Activated naive CD4-positive, alpha-beta T cell treated with anti-CD3 and anti-CD28 coated beads for 36 hours (primary cell): Measurements from ENCODE around the gene EXOC3L2. TPM values are rescaled to one million over a fixed set of nuclear protein-coding genes. Genes with fewer than 3 reads are reported as not detected.
"Not testable (repeated sequence)": the region's sequence is repeated elsewhere in the genome, so short reads cannot be mapped to it uniquely, and the experiment has no call there.

Source experiments
- CTCF ChIA-PET: fragments of 350-600 bp; sonication (Branson Sonifier 250); formaldehyde crosslinking; loops from one replicate; lab custom pipeline; 2021; ENCODE audit warnings: antibody characterized with exemption; lab: Charles Lee
- DNase-seq: peaks from one replicate; pipeline ENCODE4 v3.0.0-alpha.2; 2020
- H3K27ac Mint-ChIP-seq: one replicate; pipeline ENCODE4 v1.8.0; 2021; ENCODE audit warnings: mild to moderate bottlenecking, mixed read lengths
- H3K27me3 Mint-ChIP-seq: one replicate; pipeline ENCODE4 v1.8.0; 2021; ENCODE audit warnings: low read depth, mixed read lengths
- H3K36me3 Mint-ChIP-seq: one replicate; pipeline ENCODE4 v1.8.0; 2021; ENCODE audit warnings: low read depth, mixed read lengths
- H3K4me1 Mint-ChIP-seq: one replicate; pipeline ENCODE4 v1.8.0; 2021; ENCODE audit warnings: low read depth, mixed read lengths
- H3K4me3 Mint-ChIP-seq: one replicate; pipeline ENCODE4 v1.8.0; 2021; ENCODE audit warnings: mild to moderate bottlenecking, moderate library complexity, mixed read lengths
- H3K9me3 Mint-ChIP-seq: one replicate; pipeline ENCODE4 v1.8.0; 2021; ENCODE audit warnings: mixed read lengths
- intact Hi-C: fragments of 100-400 bp; cut with micrococcal nuclease; formaldehyde crosslinking; loops from one replicate; pipeline ENCODE4 v1.15.1; 2023
- total RNA-seq, 2 experiments: library from RNA; stranded (reverse); gene quantifications; one replicate each; pipeline ENCODE4 v1.2.3, GENCODE V29; 2021

The EXOC3L2 gene
- total RNA-seq, 2 experiments from 2014 or later = not detected

GRCh38 chr19:45271735-45272108 lies 26.5 kb upstream of the EXOC3L2 start:
- DNase-seq = no peak
- H3K4me1 Mint-ChIP-seq = no peaks in the 10 kb centered on the region
- intact Hi-C loops = no loop called here
- no peak overlapping the region for H3K27ac Mint-ChIP-seq
- no peaks in the 10 kb centered on the region for H3K27me3 Mint-ChIP-seq
- H3K36me3 Mint-ChIP-seq = peaks cover 2% of the 10 kb centered on the region
- H3K9me3 Mint-ChIP-seq = no peaks in the 10 kb centered on the region
- H3K4me3 Mint-ChIP-seq = no peak overlapping the region
- CTCF ChIA-PET = no interaction called here

DNA sequence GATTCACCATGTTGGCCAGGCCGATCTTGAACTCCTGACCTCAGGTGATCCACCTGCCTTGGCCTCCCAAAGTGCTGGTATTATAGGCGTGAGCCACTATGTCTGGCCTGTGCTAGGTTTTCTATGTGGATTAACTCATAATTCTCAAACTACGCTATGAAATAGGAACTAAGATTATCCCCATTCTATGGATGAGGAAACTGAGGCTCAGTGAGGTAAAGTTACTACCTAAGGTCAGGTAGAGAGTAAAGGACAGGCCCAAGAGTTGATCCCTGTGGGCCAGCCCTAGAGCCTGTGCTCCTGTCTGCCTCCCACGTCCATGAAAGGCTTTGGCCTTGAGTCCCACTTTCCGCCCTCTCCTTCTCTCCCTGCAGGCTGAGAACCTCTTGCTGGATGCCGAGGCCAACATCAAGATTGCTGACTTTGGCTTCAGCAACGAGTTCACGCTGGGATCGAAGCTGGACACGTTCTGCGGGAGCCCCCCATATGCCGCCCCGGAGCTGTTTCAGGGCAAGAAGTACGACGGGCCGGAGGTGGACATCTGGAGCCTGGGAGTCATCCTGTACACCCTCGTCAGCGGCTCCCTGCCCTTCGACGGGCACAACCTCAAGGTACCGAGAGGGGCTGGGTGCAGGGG lies 26.0 kb upstream of the EXOC3L2 start:
- CTCF ChIA-PET = no interaction called here
- Mint-ChIP-seq H3K27me3 (no peaks in the 10 kb centered on the region), H3K4me1 (no peaks in the 10 kb centered on the region), H3K27ac (no peak overlapping the region), H3K4me3 (no peak overlapping the region), H3K36me3 (peaks cover 2% of the 10 kb centered on the region), H3K9me3 (no peaks in the 10 kb centered on the region)
- intact Hi-C loops = no loop called here
- DNase-seq = no peak

DNA sequence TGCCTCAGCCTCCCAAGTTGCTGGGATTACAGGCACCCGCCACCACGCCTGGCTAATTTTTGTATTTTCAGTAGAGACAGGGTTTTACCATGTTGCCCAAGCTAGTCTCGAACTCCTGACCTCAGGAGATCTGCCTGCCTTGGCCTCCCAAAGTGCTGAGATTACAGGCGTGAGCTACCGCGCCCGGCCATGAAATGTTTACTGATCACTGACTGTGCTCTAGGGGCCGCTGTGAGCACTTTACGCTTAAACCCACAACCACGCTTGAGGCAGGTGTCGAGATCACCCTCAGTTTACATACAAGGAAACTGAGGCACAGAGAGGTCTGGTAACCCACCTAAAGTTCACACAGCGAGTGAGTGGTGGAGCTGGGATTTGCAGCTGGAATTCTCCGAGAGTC lies 24.7 kb upstream of the EXOC3L2 start:
- H3K27ac Mint-ChIP-seq, H3K4me1 Mint-ChIP-seq, DNase-seq, H3K36me3 Mint-ChIP-seq, H3K9me3 Mint-ChIP-seq, CTCF ChIA-PET, H3K27me3 Mint-ChIP-seq, intact Hi-C loops, H3K4me3 Mint-ChIP-seq: not testable (repeated sequence)

DNA sequence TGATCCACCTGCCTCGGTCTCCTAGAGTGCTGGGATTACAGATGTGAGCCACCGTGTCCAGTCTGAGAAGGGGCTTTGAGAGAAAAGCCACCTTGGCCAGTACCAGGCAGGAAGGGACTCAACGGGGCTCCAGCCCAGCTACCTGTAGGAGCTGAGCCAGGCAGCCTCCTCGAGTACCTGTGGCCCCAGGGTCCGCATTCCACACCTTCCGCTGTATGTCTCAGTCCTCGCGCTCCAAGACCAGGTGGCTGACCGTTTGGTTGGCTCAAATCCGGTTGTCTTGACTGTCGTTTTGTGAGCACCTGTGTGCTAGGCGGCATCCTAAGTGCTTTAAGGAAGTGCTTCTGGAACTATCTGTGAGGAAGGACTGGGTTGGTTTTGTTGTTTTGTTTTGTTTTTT lies 22.1 kb upstream of the EXOC3L2 start:
- CTCF ChIA-PET = no interaction called here
- DNase-seq = no peak
- no peak overlapping the region for H3K27ac Mint-ChIP-seq
- no peaks in the 10 kb centered on the region for H3K9me3 Mint-ChIP-seq
- H3K4me3 Mint-ChIP-seq = no peak overlapping the region
- H3K4me1 Mint-ChIP-seq = no peaks in the 10 kb centered on the region
- H3K27me3 Mint-ChIP-seq = no peaks in the 10 kb centered on the region
- intact Hi-C loops = no loop called here
- H3K36me3 Mint-ChIP-seq = peaks cover 2% of the 10 kb centered on the region

- no peak overlapping the region for H3K27ac Mint-ChIP-seq
- no peaks in the 10 kb centered on the region for H3K9me3 Mint-ChIP-seq
- H3K4me1 Mint-ChIP-seq = no peaks in the 10 kb centered on the region
- CTCF ChIA-PET = no interaction called here
- H3K4me3 Mint-ChIP-seq = no peak overlapping the region
- no peaks in the 10 kb centered on the region for H3K27me3 Mint-ChIP-seq
- DNase-seq = no peak
- peaks cover 2% of the 10 kb centered on the region for H3K36me3 Mint-ChIP-seq
- intact Hi-C loops = no loop called here
These were observed 20.2 kb upstream of the EXOC3L2 start for GRCh38 chr19:45265375-45265774.

DNA sequence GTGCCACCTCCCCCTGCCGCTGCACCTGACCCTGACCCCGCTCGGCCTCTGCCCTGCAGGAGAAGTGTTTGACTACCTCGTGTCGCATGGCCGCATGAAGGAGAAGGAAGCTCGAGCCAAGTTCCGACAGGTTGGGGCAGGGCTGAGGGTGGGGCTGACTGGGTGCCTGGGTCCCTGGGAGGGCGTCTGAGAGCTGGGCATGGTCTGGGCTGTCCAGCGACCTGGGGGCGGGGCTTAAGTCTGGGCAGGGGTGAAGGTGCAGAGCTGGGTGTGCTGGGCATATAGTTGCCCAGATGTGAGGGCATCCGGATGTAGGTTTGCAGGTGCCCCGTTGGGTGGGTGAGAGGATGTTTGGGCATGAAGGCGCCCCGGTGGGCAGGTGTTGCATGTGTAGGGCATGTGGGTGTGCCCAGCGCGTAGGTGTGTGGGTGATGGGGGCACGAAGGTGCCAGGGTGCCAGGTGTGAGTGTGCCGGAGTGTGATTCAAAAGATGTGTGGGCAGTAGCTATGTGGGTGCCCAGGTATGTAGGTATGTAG lies 19.6 kb upstream of the EXOC3L2 start:
- CTCF ChIA-PET = no interaction called here
- Mint-ChIP-seq H3K36me3 (peaks cover 2% of the 10 kb centered on the region), H3K27ac (no peak overlapping the region), H3K27me3 (no peaks in the 10 kb centered on the region), H3K4me1 (no peaks in the 10 kb centered on the region), H3K4me3 (no peak overlapping the region), H3K9me3 (no peaks in the 10 kb centered on the region)
- intact Hi-C loops = no loop called here
- no peak for DNase-seq

GRCh38 chr19:45263013-45263412 lies 17.8 kb upstream of the EXOC3L2 start:
- Mint-ChIP-seq H3K27me3 (no peaks in the 10 kb centered on the region), H3K27ac (no peak overlapping the region), H3K36me3 (peaks cover 2% of the 10 kb centered on the region), H3K4me3 (no peak overlapping the region), H3K9me3 (no peaks in the 10 kb centered on the region), H3K4me1 (no peaks in the 10 kb centered on the region)
- no peak for DNase-seq
- intact Hi-C loops = no loop called here
- CTCF ChIA-PET = no interaction called here

DNA sequence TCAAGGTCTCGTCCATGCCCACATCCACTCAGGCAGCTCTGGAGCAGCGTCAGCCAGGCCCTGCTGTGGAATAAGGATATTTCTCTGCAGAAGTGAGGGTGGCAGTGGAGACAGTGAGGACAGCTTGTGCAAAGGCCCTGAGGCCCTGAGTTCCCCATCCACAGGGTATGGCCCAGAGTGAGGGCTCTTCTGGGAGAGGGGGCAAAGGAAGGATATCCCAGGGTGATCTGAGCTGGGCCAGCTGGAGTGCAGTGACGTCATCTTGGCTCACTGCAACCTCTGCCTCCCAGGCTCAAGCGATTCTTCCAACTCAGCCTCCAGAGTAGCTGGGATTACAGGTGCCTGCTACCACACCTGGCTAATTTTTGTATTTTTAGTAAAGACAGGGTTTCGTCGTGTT lies 17.4 kb upstream of the EXOC3L2 start:
- CTCF ChIA-PET = no interaction called here
- no peak for DNase-seq
- Mint-ChIP-seq H3K36me3 (peaks cover 2% of the 10 kb centered on the region), H3K4me3 (no peak overlapping the region), H3K9me3 (no peaks in the 10 kb centered on the region), H3K27me3 (no peaks in the 10 kb centered on the region), H3K27ac (no peak overlapping the region), H3K4me1 (no peaks in the 10 kb centered on the region)
- intact Hi-C loops = no loop called here

GRCh38 chr19:45258862-45259261 lies 13.7 kb upstream of the EXOC3L2 start:
- Mint-ChIP-seq H3K27ac (no peak overlapping the region), H3K36me3 (no peaks in the 10 kb centered on the region), H3K9me3 (no peaks in the 10 kb centered on the region), H3K27me3 (no peaks in the 10 kb centered on the region), H3K4me3 (no peak overlapping the region), H3K4me1 (peaks cover 4% of the 10 kb centered on the region)
- CTCF ChIA-PET = no interaction called here
- intact Hi-C loops = no loop called here
- DNase-seq = no peak

DNA sequence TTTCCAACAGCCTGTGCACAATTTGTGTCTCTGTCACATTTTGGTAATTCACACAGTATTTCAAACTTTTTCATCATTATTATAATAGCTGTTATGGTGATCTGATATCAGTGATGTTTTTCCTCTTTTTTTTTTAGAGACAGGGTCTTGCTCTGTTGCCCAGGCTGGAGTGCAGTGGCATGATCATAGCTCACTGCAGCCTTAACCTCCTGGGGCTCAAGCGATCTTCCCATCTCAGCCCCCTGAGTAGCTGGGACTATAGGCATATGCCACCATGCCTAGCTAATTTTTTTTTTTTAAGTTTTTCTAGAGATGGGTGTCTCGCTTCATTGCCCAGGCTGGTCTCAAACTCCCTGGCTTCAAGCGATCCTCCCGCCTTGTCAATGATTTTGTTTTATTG lies 11.6 kb upstream of the EXOC3L2 start:
- Mint-ChIP-seq H3K4me3 (no peak overlapping the region), H3K9me3 (no peaks in the 10 kb centered on the region), H3K27ac (no peak overlapping the region), H3K36me3 (no peaks in the 10 kb centered on the region), H3K27me3 (no peaks in the 10 kb centered on the region), H3K4me1 (peaks cover 22% of the 10 kb centered on the region)
- CTCF ChIA-PET = interaction anchor here (0.6 kb wide), 1 partner anchor 80 kb away, joined by 3 read pairs; no protein-coding TSS in a partner anchor
- DNase-seq = no peak
- intact Hi-C loops = no loop called here

- Mint-ChIP-seq H3K9me3 (no peaks in the 10 kb centered on the region), H3K36me3 (no peaks in the 10 kb centered on the region), H3K27ac (no peak overlapping the region), H3K4me1 (peaks cover 24% of the 10 kb centered on the region), H3K4me3 (no peak overlapping the region), H3K27me3 (no peaks in the 10 kb centered on the region)
- CTCF ChIA-PET = no interaction called here
- intact Hi-C loops = no loop called here
- no peak for DNase-seq
These were observed 10.5 kb upstream of the EXOC3L2 start for GRCh38 chr19:45255611-45256157.

DNA sequence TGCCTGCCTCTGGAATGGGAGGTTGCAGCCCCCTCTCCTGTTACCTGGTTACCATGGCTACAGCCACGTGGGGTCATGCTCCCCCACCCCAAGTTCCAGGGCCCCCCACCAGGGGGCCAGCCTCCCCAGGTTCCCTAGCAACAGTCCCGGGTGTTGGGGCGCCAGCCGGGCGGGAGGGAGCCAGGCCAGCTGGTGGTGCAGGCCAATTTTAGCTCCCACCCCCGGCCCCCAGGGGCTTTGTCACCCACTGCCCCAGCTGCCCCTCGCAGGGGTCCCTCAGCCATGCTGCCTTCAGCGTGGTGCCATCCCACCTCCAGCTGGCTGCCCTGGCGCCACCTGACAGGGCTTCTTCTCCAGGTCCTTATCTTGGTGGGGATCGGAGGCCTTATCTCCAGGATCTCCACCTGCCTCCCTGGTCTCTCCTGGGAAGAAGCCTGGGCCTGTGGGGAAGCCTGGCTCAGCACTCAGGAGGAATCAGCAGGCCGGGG lies 8.9 kb upstream of the EXOC3L2 start:
- H3K9me3 Mint-ChIP-seq = no peaks in the 10 kb centered on the region
- H3K27me3 Mint-ChIP-seq = no peaks in the 10 kb centered on the region
- no peak for DNase-seq
- CTCF ChIA-PET = interaction anchor here (0.8 kb wide), 1 partner anchor 85 kb away, joined by 4 read pairs; no protein-coding TSS in a partner anchor
- H3K4me1 Mint-ChIP-seq = peaks cover 27% of the 10 kb centered on the region
- no peak overlapping the region for H3K27ac Mint-ChIP-seq
- intact Hi-C loops = loop anchor here (5.0 kb wide), 1 partner anchor 223 kb away; no protein-coding TSS in a partner anchor
- H3K36me3 Mint-ChIP-seq = no peaks in the 10 kb centered on the region
- H3K4me3 Mint-ChIP-seq = no peak overlapping the region
